H1 (cell line): ENCODE results near the gene MINPP1. TPM values are rescaled to one million over a fixed set of nuclear protein-coding genes. Genes with fewer than 3 reads are reported as not detected.

ENCODE experiments used
- CTCF ChIA-PET: fragments of 300-600 bp; sonication (Branson Sonifier 250); formaldehyde crosslinking; loops from one replicate; lab custom pipeline; 2021; ENCODE audit not compliant: partially characterized antibody; lab: Charles Lee
- POLR2A ChIA-PET: fragments of 300-600 bp; sonication (Branson Sonifier 250); formaldehyde crosslinking; loops from one replicate; lab custom pipeline; 2021; ENCODE audit warnings: inconsistent platforms; ENCODE audit not compliant: partially characterized antibody; lab: Charles Lee
- DNase-seq, 2 experiments: peaks; one replicate each; pipeline versions ENCODE4 v3.0.0 to v3.0.0-alpha.2; 2010 to 2022; ENCODE audit warnings: low spot score in 2 of 2, low read depth in 1 of 2, mixed read lengths in 1 of 2
- FAIRE-seq: peaks from 2 replicates; lab custom pipeline; 2011; peaks lifted over from hg19 to GRCh38; lab: Jason Lieb, UNC
- H2AFZ ChIP-seq: 2 replicates; pipeline ENCODE4 v1.8.1; 2012; ENCODE audit warnings: low read length, inconsistent platforms
- H2AK5ac ChIP-seq: 2 replicates; pipeline ENCODE4 v1.6.1; 2013; ENCODE audit warnings: low read depth, low read length
- H2BK120ac ChIP-seq: replicated peaks from 2 replicates; pipeline ENCODE3; 2013; ENCODE audit warnings: low read depth, low read length, inconsistent platforms
- H2BK12ac ChIP-seq: 2 replicates; pipeline ENCODE4 v1.6.1; 2013; ENCODE audit warnings: low read depth, low read length
- H2BK15ac ChIP-seq: 2 replicates; pipeline ENCODE4 v1.6.1; 2013; ENCODE audit warnings: low read length
- H2BK20ac ChIP-seq: 2 replicates; pipeline ENCODE4 v1.6.1; 2013; ENCODE audit warnings: low read length
- H2BK5ac ChIP-seq: 2 replicates; pipeline ENCODE4 v1.6.1; 2013; ENCODE audit warnings: low read depth, low read length
- H3K14ac ChIP-seq: 2 replicates; pipeline ENCODE4 v1.6.1; 2013; ENCODE audit warnings: inconsistent platforms; ENCODE audit not compliant: insufficient read length
- H3K18ac ChIP-seq: 2 replicates; pipeline ENCODE4 v1.6.1; 2013; ENCODE audit warnings: low read length; ENCODE audit errors: extremely low read depth
- H3K23ac ChIP-seq: 2 replicates; pipeline ENCODE4 v1.6.1; 2013; ENCODE audit warnings: inconsistent platforms; ENCODE audit not compliant: insufficient read length
- H3K23me2 ChIP-seq: 2 replicates; pipeline ENCODE4 v1.6.1; 2013; ENCODE audit warnings: low read depth, low read length
- H3K27ac ChIP-seq: 2 replicates; pipeline ENCODE4 v1.6.1; 2011; ENCODE audit warnings: low read depth, low read length, inconsistent platforms
- H3K27me3 ChIP-seq, 4 experiments: replicated peaks in 1 of 4; 1 replicate in 1 of 4; 2 replicates in 3 of 4; pipeline versions ENCODE4 v1.6.1 to v1.8.1; 2011 to 2013; ENCODE audit warnings: low read length in 3 of 4, mild to moderate bottlenecking in 3 of 4, inconsistent platforms in 2 of 4, mixed read lengths in 2 of 4, moderate library complexity in 1 of 4; ENCODE audit not compliant: control insufficient read depth in 3 of 4, insufficient read depth in 3 of 4; ENCODE audit errors: extremely low read depth in 1 of 4
- H3K36me3 ChIP-seq, 4 experiments: 2 replicates each; pipeline versions ENCODE4 v1.6.1 to v1.8.1; 2011 to 2013; ENCODE audit warnings: mild to moderate bottlenecking in 4 of 4, low read length in 3 of 4, moderate library complexity in 2 of 4, control low read depth in 1 of 4, inconsistent platforms in 1 of 4; ENCODE audit not compliant: insufficient read depth in 4 of 4, control insufficient read depth in 2 of 4
- H3K4ac ChIP-seq: replicated peaks from 2 replicates; pipeline ENCODE3; 2013; ENCODE audit warnings: low read length, low read depth, mixed read lengths, inconsistent platforms; ENCODE audit not compliant: insufficient read length
- H3K4me1 ChIP-seq, 4 experiments: replicated peaks in 1 of 4; 1 replicate in 1 of 4; 2 replicates in 3 of 4; pipeline versions ENCODE4 v1.6.1 to v1.8.1; 2011 to 2013; ENCODE audit warnings: low read length in 3 of 4, inconsistent platforms in 2 of 4, mixed read lengths in 1 of 4; ENCODE audit not compliant: insufficient read depth in 4 of 4, control insufficient read depth in 3 of 4
- H3K4me2 ChIP-seq, 2 experiments: 2 replicates each; pipeline versions ENCODE4 v1.6.1 to v1.8.1; 2011 to 2013; ENCODE audit warnings: low read depth in 2 of 2, low read length in 2 of 2, control low read depth in 1 of 2, inconsistent platforms in 1 of 2, mild to moderate bottlenecking in 1 of 2; ENCODE audit not compliant: insufficient read depth in 1 of 2
- H3K4me3 ChIP-seq, 4 experiments: fragments of 200-600, 300-600 bp in 1 of 4; sonication (generic), shearing (Covaris generic), sonication (Bioruptor Twin) in 1 of 4; 2 replicates each; pipeline versions ENCODE4 v1.5.1 to v1.8.1; 2011 to 2016; ENCODE audit warnings: low read length in 4 of 4, low read depth in 3 of 4, control low read depth in 2 of 4, inconsistent platforms in 2 of 4, mild to moderate bottlenecking in 2 of 4, mixed read lengths in 1 of 4, moderate library complexity in 1 of 4; ENCODE audit not compliant: insufficient read depth in 2 of 4; ENCODE audit errors: extremely low read depth in 1 of 4
- H3K56ac ChIP-seq: replicated peaks from 2 replicates; pipeline ENCODE3; 2013; ENCODE audit warnings: low read depth, mild to moderate bottlenecking, mixed read lengths, low read length, inconsistent platforms; ENCODE audit not compliant: insufficient read length
- H3K79me1 ChIP-seq: 2 replicates; pipeline ENCODE4 v1.6.1; 2013; ENCODE audit warnings: low read depth, low read length, control low read depth
- H3K79me2 ChIP-seq, 2 experiments: 2 replicates each; pipeline versions ENCODE4 v1.6.1 to v1.8.1; 2012 to 2013; ENCODE audit warnings: low read length in 2 of 2, mild to moderate bottlenecking in 2 of 2, inconsistent platforms in 1 of 2; ENCODE audit not compliant: insufficient read depth in 2 of 2, control insufficient read depth in 1 of 2
- H3K9ac ChIP-seq, 4 experiments: replicated peaks in 1 of 4; 1 replicate in 1 of 4; 2 replicates in 3 of 4; pipeline versions ENCODE4 v1.6.1 to v1.8.1; 2011 to 2013; ENCODE audit warnings: low read depth in 3 of 4, low read length in 3 of 4, control low read depth in 2 of 4, mild to moderate bottlenecking in 2 of 4, moderate library complexity in 2 of 4, inconsistent platforms in 1 of 4; ENCODE audit errors: extremely low read depth in 1 of 4
- H3K9me3 ChIP-seq, 2 experiments: 2 replicates each; pipeline versions ENCODE4 v1.6.1 to v1.8.1; 2012 to 2013; ENCODE audit warnings: mild to moderate bottlenecking in 2 of 2, moderate library complexity in 2 of 2, control low read depth in 1 of 2, inconsistent platforms in 1 of 2, low read depth in 1 of 2, low read length in 1 of 2, mixed read lengths in 1 of 2; ENCODE audit not compliant: insufficient read depth in 2 of 2
- H4K20me1 ChIP-seq, 2 experiments: replicated peaks in 1 of 2; 2 replicates each; pipeline versions ENCODE3 to v1.8.1; 2011 to 2013; ENCODE audit warnings: inconsistent platforms in 2 of 2, low read length in 2 of 2, mild to moderate bottlenecking in 1 of 2; ENCODE audit not compliant: insufficient read depth in 2 of 2, control insufficient read depth in 1 of 2
- H4K5ac ChIP-seq: 2 replicates; pipeline ENCODE4 v1.6.1; 2013; ENCODE audit warnings: low read length, low read depth, mixed read lengths, inconsistent platforms; ENCODE audit not compliant: insufficient read length
- H4K8ac ChIP-seq: 2 replicates; pipeline ENCODE4 v1.8.0; 2013; ENCODE audit warnings: mild to moderate bottlenecking, moderate library complexity, low read length, inconsistent platforms; ENCODE audit not compliant: insufficient read depth; ENCODE audit errors: extremely low read depth
- H4K91ac ChIP-seq: replicated peaks from 2 replicates; pipeline ENCODE3; 2013; ENCODE audit warnings: low read length, mixed read lengths, inconsistent platforms; ENCODE audit not compliant: insufficient read length
- CBX8 ChIP-seq: fragments of 300-800, 300-1000 bp; sonication (generic); IDR thresholded peaks from 2 replicates; pipeline ENCODE4 v1.7.1; 2016; ENCODE audit warnings: low read depth, low read length, borderline replicate concordance
- CEBPB ChIP-seq: IDR thresholded peaks from 2 replicates; pipeline ENCODE4 v1.6.1; 2012; ENCODE audit warnings: low read depth, low read length
- CHD1 ChIP-seq: IDR thresholded peaks from 2 replicates; pipeline ENCODE4 v1.6.1; 2012; ENCODE audit warnings: low read depth, low read length, improper control_type of control experiment
- EGR1 ChIP-seq: IDR thresholded peaks from 2 replicates; pipeline ENCODE4 v1.6.1; 2011; ENCODE audit warnings: low read depth, low read length, borderline replicate concordance
- FOSL1 ChIP-seq: IDR thresholded peaks from 2 replicates; pipeline ENCODE4 v1.6.1; 2011; ENCODE audit warnings: mild to moderate bottlenecking, low read depth, low read length, moderate library complexity; ENCODE audit not compliant: insufficient read depth
- HDAC2 ChIP-seq, 2 experiments: fragments of 300-600 bp in 1 of 2; sonication (generic) in 1 of 2; IDR thresholded peaks; 2 replicates each; pipeline ENCODE4 v1.6.1; 2011 to 2012; ENCODE audit warnings: low read depth in 2 of 2, low read length in 2 of 2, mild to moderate bottlenecking in 2 of 2, moderate library complexity in 2 of 2, borderline replicate concordance in 1 of 2, inconsistent platforms in 1 of 2
- MAFK ChIP-seq: IDR thresholded peaks from 2 replicates; pipeline ENCODE4 v1.6.1; 2012; ENCODE audit warnings: low read depth, mild to moderate bottlenecking, improper control_type of control experiment, low read length
- POU5F1 ChIP-seq: IDR thresholded peaks from 2 replicates; pipeline ENCODE4 v1.6.1; 2011; ENCODE audit warnings: low read depth, mild to moderate bottlenecking, low read length, moderate library complexity
- SIX5 ChIP-seq: IDR thresholded peaks from 2 replicates; pipeline ENCODE4 v1.6.1; 2011; ENCODE audit warnings: mild to moderate bottlenecking, low read depth, low read length
- SRF ChIP-seq: IDR thresholded peaks from 2 replicates; pipeline ENCODE4 v1.6.1; 2011; ENCODE audit warnings: mild to moderate bottlenecking, low read depth, low read length, moderate library complexity
- TBP ChIP-seq: IDR thresholded peaks from 2 replicates; pipeline ENCODE4 v1.6.1; 2011; ENCODE audit warnings: low read depth, low read length, improper control_type of control experiment
- TCF12 ChIP-seq: IDR thresholded peaks from 2 replicates; pipeline ENCODE4 v1.6.1; 2011; ENCODE audit warnings: low read depth, mild to moderate bottlenecking, low read length
- TEAD4 ChIP-seq: IDR thresholded peaks from 2 replicates; pipeline ENCODE4 v1.6.1; 2012; ENCODE audit warnings: low read depth, low read length, inconsistent platforms, mixed read lengths
- ZNF274 ChIP-seq: IDR thresholded peaks from 2 replicates; pipeline ENCODE4 v1.7.0; 2012; ENCODE audit warnings: low read length, borderline replicate concordance; ENCODE audit errors: extremely low read depth
- WGBS, 2 experiments: shearing (Covaris generic) in 1 of 2; methylation state at CpG; one replicate each; pipeline versions ENCODE4 v1.1.6 to v1.1.7; 2013 to 2015; ENCODE audit warnings: low lambda C conversion rate in 2 of 2, mixed read lengths in 2 of 2, inconsistent platforms in 1 of 2, low coverage in 1 of 2, missing lambda C conversion rate in 1 of 2; ENCODE audit not compliant: insufficient replicate concordance in 2 of 2, insufficient coverage in 1 of 2, insufficient read length in 1 of 2; ENCODE audit errors: extremely low coverage in 1 of 2, missing lambda C conversion rate in 1 of 2; 5-methylcytosine and 5-hydroxymethylcytosine counted together
- polyA plus RNA-seq, 7 experiments: library from polyadenylated mRNA; depleted of rRNA in 3 of 7; stranded (reverse) in 5 of 7; unstranded in 2 of 7; fragments of >200 nt in 5 of 7; fragments of 200-250 nt in 2 of 7; gene quantifications; 1 replicate in 5 of 7; 2 replicates in 1 of 7; 4 replicates in 1 of 7; pipeline versions ENCODE4 v1.2.1 to v1.2.3, GENCODE V29; 2011 to 2013; ENCODE audit warnings: missing spikeins in 2 of 7, mixed read lengths in 2 of 7
- total RNA-seq: library from RNA; stranded (reverse); fragmentation: NEBNext Ultra II Directional; extraction: Animal tissue kit (Norgen Biotek cat#: 25700); gene quantifications from 2 replicates; pipeline ENCODE4 v1.2.1, GENCODE V29; 2021

Gene MINPP1
- total and polyA plus RNA-seq, 2 of the 8 experiments (the other 6 are each of a cell fraction or from before 2014, with no cell fraction given): 13.6 to 27.2 TPM

DNA sequence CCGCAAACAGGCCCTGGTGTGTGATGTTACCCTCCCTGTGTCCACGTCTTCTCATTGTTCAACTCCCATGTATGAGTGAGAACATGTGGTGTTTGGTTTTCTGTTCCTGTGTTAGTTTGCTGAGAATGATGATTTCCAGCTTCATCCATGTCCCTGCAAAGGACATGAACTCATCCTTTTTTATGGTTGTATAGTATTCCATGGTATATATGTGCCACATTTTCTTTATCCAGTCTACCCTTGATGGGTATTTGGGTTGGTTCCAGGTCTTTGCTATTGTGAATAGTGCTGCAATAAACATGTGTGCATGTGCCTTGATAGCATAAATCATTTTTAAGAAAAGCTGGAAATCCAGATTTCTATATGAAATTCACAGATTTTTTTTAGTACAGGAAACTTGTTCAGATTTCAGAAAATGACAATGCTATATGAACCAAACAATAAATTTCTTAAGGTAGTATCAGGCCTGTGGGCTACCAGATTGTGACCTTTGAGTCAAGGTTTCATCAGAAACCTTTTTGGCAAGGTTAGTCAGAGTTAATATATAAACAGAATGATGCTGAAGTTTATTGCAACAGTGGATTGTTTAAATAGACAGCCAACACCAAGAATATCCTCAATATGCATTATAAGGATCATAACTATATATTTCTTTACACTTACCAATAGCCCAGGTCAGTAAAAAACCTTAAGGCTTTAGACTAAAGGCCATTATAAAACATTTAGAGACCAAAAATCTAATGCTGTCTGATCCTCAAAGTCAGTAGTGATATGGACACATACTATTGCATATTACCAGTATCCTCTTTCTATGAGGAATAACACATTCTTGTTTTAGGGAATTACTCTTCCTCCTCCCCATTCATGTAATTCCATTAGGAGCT, 86.3 kb downstream of the MINPP1 start:
- H4K5ac ChIP-seq: no peak overlapping the region
- H4K20me1 ChIP-seq: no peaks in the 10 kb centered on the region
- no peak overlapping the region for H3K23ac ChIP-seq
- no peak overlapping the region for H2BK5ac ChIP-seq
- H3K27me3 ChIP-seq: no peaks in the 10 kb centered on the region
- H3K9me3 ChIP-seq: no peaks in the 10 kb centered on the region
- H3K4me1 ChIP-seq: no peaks in the 10 kb centered on the region
- no peaks in the 10 kb centered on the region for H3K79me1 ChIP-seq
- H3K27ac ChIP-seq: no peak overlapping the region
- H2BK12ac ChIP-seq: no peak overlapping the region
- H2BK120ac ChIP-seq: no peak overlapping the region
- H3K18ac ChIP-seq: no peak overlapping the region
- ChIA-PET POLR2A (no interaction called here), CTCF (no interaction called here)
- no peak overlapping the region for H4K91ac ChIP-seq
- no peak overlapping the region for H2BK20ac ChIP-seq
- no peak overlapping the region for H2AK5ac ChIP-seq
- H2BK15ac ChIP-seq: no peak overlapping the region
- no peak overlapping the region for H3K4me2 ChIP-seq
- H3K14ac ChIP-seq: no peak overlapping the region
- H3K56ac ChIP-seq: no peak overlapping the region
- no peaks in the 10 kb centered on the region for H3K79me2 ChIP-seq
- no peaks in the 10 kb centered on the region for H3K36me3 ChIP-seq
- no peaks in the 10 kb centered on the region for H3K23me2 ChIP-seq
- no peak overlapping the region for H4K8ac ChIP-seq
- no peak overlapping the region for H2AFZ ChIP-seq
- 89% methylated on average over 2 of the region's 2 CpGs; no CpG with 5 or more reads in 1 of the 2 experiments for WGBS, 2 experiments
- no peak overlapping the region for H3K9ac ChIP-seq
- FAIRE-seq: no peak
- no peak for DNase-seq
- H3K4me3 ChIP-seq: no peak overlapping the region
- no peak overlapping the region for H3K4ac ChIP-seq
- TF ChIP-seq POU5F1: no peak
- TF ChIP-seq TBP: no peak
- TF ChIP-seq CBX8: no peak
- TF ChIP-seq TEAD4: no peak
- TF ChIP-seq MAFK: no peak
- TF ChIP-seq TCF12: no peak
- TF ChIP-seq CEBPB: no peak
- no peak for TF ChIP-seq EGR1
- no peak for TF ChIP-seq CHD1
- TF ChIP-seq SIX5: no peak
- TF ChIP-seq ZNF274: no peak
- no peak for TF ChIP-seq HDAC2 (IDR thresholded peaks at IDR 0.05; ENCODE audit: borderline replicate concordance in 1 of 2, low read depth in 2 of 2, low read length in 2 of 2)
- no peak for TF ChIP-seq SRF
- no peak for TF ChIP-seq FOSL1
